HEK293 (cell line): ENCODE data around the gene SERINC5.

Source experiments
- CTCF ChIA-PET: fragments of 350-600 bp; formaldehyde crosslinking; extraction: SDS; loops from one replicate; lab custom pipeline; 2021; ENCODE audit warnings: antibody characterized with exemption; lab: Yijun Ruan, JAX
- POLR2A ChIA-PET: fragments of 300-600 bp; formaldehyde crosslinking; extraction: SDS; loops from one replicate; lab custom pipeline; 2020; ENCODE audit warnings: antibody characterized with exemption, inconsistent platforms; lab: Yijun Ruan, JAX
- H3K27ac ChIP-seq: fragments of 200-500 bp; sonication (Bioruptor generic); 2 replicates; pipeline ENCODE4 v1.5.1; 2014; ENCODE audit warnings: low read depth, low read length, control low read depth, inconsistent platforms; ENCODE audit errors: extremely low read depth
- H3K36me3 ChIP-seq, 2 experiments: fragments of 200-500 bp in 1 of 2; sonication (Bioruptor generic) in 1 of 2; 1 replicate in 1 of 2; 2 replicates in 1 of 2; pipeline ENCODE4 v1.5.1; 2014 to 2017; ENCODE audit warnings: inconsistent platforms in 2 of 2, low read length in 2 of 2; ENCODE audit not compliant: control insufficient read depth in 2 of 2, insufficient read depth in 1 of 2
- H3K4me1 ChIP-seq: fragments of 200-500 bp; sonication (Bioruptor generic); 2 replicates; pipeline ENCODE4 v1.5.1; 2014; ENCODE audit warnings: mild to moderate bottlenecking, low read length, inconsistent platforms; ENCODE audit not compliant: control insufficient read depth, insufficient read depth
- H3K4me3 ChIP-seq: 2 replicates; pipeline ENCODE4 v1.5.1; 2011; ENCODE audit warnings: low read depth, mild to moderate bottlenecking, control low read depth, low read length, moderate library complexity
- H3K9me3 ChIP-seq: fragments of 200-500 bp; sonication (Bioruptor generic); 2 replicates; pipeline ENCODE4 v1.5.1; 2014; ENCODE audit warnings: low read depth, low read length, inconsistent platforms; ENCODE audit not compliant: control insufficient read depth, insufficient read depth
- EGR2 ChIP-seq: fragments of 450-650 bp; formaldehyde crosslinking; IDR thresholded peaks from 2 replicates; pipeline ENCODE4 v1.5.1; 2016; ENCODE audit warnings: low read depth, missing biosample characterization, missing genetic modification characterization
- FEZF1 ChIP-seq: fragments of 450-650 bp; formaldehyde crosslinking; IDR thresholded peaks from 2 replicates; pipeline ENCODE4 v1.5.1; 2016; ENCODE audit warnings: missing biosample characterization, missing genetic modification characterization
- KLF1 ChIP-seq: fragments of 450-650 bp; formaldehyde crosslinking; IDR thresholded peaks from 2 replicates; pipeline ENCODE4 v1.5.1; 2016; ENCODE audit warnings: missing biosample characterization, missing genetic modification characterization
- KLF9 ChIP-seq: fragments of 450-650 bp; formaldehyde crosslinking; IDR thresholded peaks from 2 replicates; pipeline ENCODE4 v1.5.1; 2016; ENCODE audit warnings: missing biosample characterization, missing genetic modification characterization, low read depth
- PRDM4 ChIP-seq: fragments of 450-650 bp; formaldehyde crosslinking; IDR thresholded peaks from 2 replicates; pipeline ENCODE4 v1.5.1; 2017; ENCODE audit warnings: missing biosample characterization, missing genetic modification characterization
- SP2 ChIP-seq: fragments of 450-650 bp; formaldehyde crosslinking; IDR thresholded peaks from 2 replicates; pipeline ENCODE4 v1.5.1; 2016; ENCODE audit warnings: missing biosample characterization, missing genetic modification characterization
- ZBTB17 ChIP-seq: fragments of 450-650 bp; formaldehyde crosslinking; IDR thresholded peaks from 2 replicates; pipeline ENCODE4 v1.5.1; 2016; ENCODE audit warnings: missing biosample characterization, missing genetic modification characterization
- ZBTB20 ChIP-seq: fragments of 450-650 bp; formaldehyde crosslinking; IDR thresholded peaks from 2 replicates; pipeline ENCODE4 v1.5.1; 2016; ENCODE audit warnings: missing biosample characterization, missing genetic modification characterization
- ZBTB48 ChIP-seq: fragments of 450-650 bp; formaldehyde crosslinking; IDR thresholded peaks from 2 replicates; pipeline ENCODE4 v1.5.1; 2016; ENCODE audit warnings: missing biosample characterization, missing genetic modification characterization
- ZBTB8A ChIP-seq: fragments of 450-650 bp; formaldehyde crosslinking; IDR thresholded peaks from 2 replicates; pipeline ENCODE4 v1.5.1; 2016; ENCODE audit warnings: missing biosample characterization, missing genetic modification characterization
- ZFP37 ChIP-seq: fragments of 450-650 bp; formaldehyde crosslinking; IDR thresholded peaks from 2 replicates; pipeline ENCODE4 v1.5.1; 2016; ENCODE audit warnings: missing biosample characterization, missing genetic modification characterization
- ZNF10 ChIP-seq: fragments of 450-650 bp; formaldehyde crosslinking; IDR thresholded peaks from 2 replicates; pipeline ENCODE4 v1.5.1; 2017; ENCODE audit warnings: missing biosample characterization, missing genetic modification characterization
- ZNF169 ChIP-seq: fragments of 450-650 bp; formaldehyde crosslinking; IDR thresholded peaks from 2 replicates; pipeline ENCODE4 v1.5.1; 2016; ENCODE audit warnings: missing biosample characterization, missing genetic modification characterization
- ZNF335 ChIP-seq: fragments of 450-650 bp; formaldehyde crosslinking; conservative IDR thresholded peaks from 2 replicates; pipeline ENCODE4 v1.5.1; 2016; ENCODE audit warnings: missing biosample characterization, missing genetic modification characterization
- ZNF354C ChIP-seq: fragments of 450-650 bp; formaldehyde crosslinking; IDR thresholded peaks from 2 replicates; pipeline ENCODE4 v1.5.1; 2016; ENCODE audit warnings: missing biosample characterization, missing genetic modification characterization, low read depth, borderline replicate concordance
- ZNF404 ChIP-seq: fragments of 450-650 bp; formaldehyde crosslinking; IDR thresholded peaks from 2 replicates; pipeline ENCODE4 v1.5.1; 2017; ENCODE audit warnings: missing biosample characterization, missing genetic modification characterization
- ZNF600 ChIP-seq: fragments of 450-650 bp; formaldehyde crosslinking; IDR thresholded peaks from 2 replicates; pipeline ENCODE4 v1.5.1; 2016; ENCODE audit warnings: missing biosample characterization, missing genetic modification characterization
- ZNF664 ChIP-seq: fragments of 450-650 bp; formaldehyde crosslinking; IDR thresholded peaks from 2 replicates; pipeline ENCODE4 v1.5.1; 2016; ENCODE audit warnings: missing biosample characterization, missing genetic modification characterization
- ZNF707 ChIP-seq: fragments of 450-650 bp; formaldehyde crosslinking; IDR thresholded peaks from 2 replicates; pipeline ENCODE4 v1.5.1; 2016; ENCODE audit warnings: missing biosample characterization, missing genetic modification characterization
- ZNF791 ChIP-seq: fragments of 450-650 bp; formaldehyde crosslinking; IDR thresholded peaks from 2 replicates; pipeline ENCODE4 v1.5.1; 2016; ENCODE audit warnings: missing biosample characterization, missing genetic modification characterization
- ZSCAN18 ChIP-seq: fragments of 450-650 bp; formaldehyde crosslinking; IDR thresholded peaks from 2 replicates; pipeline ENCODE4 v1.5.1; 2016; ENCODE audit warnings: missing biosample characterization, missing genetic modification characterization

Gene SERINC5

GRCh38 chr5:80255431-80255810 is 427 bp downstream of the SERINC5 start:
- CTCF ChIA-PET, result interaction anchor here (0.5 to 2.8 kb wide), 3 partner anchors 10 to 164 kb away, joined by 3 to 11 read pairs (median 3); no protein-coding TSS in a partner anchor
- H3K27ac ChIP-seq, result peak overlapping the region; percentile 33; the same call in 1 of the 2 replicates
- POLR2A ChIA-PET, result interaction anchor here (0.6 to 2.5 kb wide), 15 partner anchors 9 to 1018 kb away, joined by 3 to 29 read pairs (median 4); partner anchors contain the start of genes MTX3 and ZFYVE16
- no peaks in the 10 kb centered on the region for H3K4me1 ChIP-seq
- TF ChIP-seq ZBTB20 (tag by site-specific recombination), result peak; percentile 97
- peak; percentile 87 for TF ChIP-seq ZBTB8A (tag by site-specific recombination)
- TF ChIP-seq ZBTB17 (tag by site-specific recombination), result peak; percentile 97
- peak; percentile 49; the same call in 1 of the 2 replicates for TF ChIP-seq ZBTB48 (tag by site-specific recombination)
- peak; percentile 41; the same call in 1 of the 2 replicates for TF ChIP-seq KLF1
- TF ChIP-seq ZNF169, result no peak
- peak; percentile 93 for TF ChIP-seq KLF9
- TF ChIP-seq ZNF600 (tag by site-specific recombination), result peak; percentile 71
- TF ChIP-seq SP2, result peak; percentile 58
- TF ChIP-seq ZNF10 (tag by site-specific recombination), result no peak
- TF ChIP-seq FEZF1, result no peak
- TF ChIP-seq, all 188 proteins: peak for 8
- Histone ChIP-seq H3K36me3 (no peaks in the 10 kb centered on the region), H3K9me3 (no peaks in the 10 kb centered on the region), H3K4me3 (peak overlapping the region; percentile 53)

- POLR2A ChIA-PET, result interaction anchor here (0.6 to 2.5 kb wide), 7 partner anchors 8 to 163 kb away, joined by 3 to 29 read pairs (median 6); partner anchors contain the start of gene ZFYVE16
- CTCF ChIA-PET, result interaction anchor here (0.5 to 2.8 kb wide), 3 partner anchors 10 to 163 kb away, joined by 3 to 11 read pairs (median 3); no protein-coding TSS in a partner anchor
- no peaks in the 10 kb centered on the region for H3K9me3 ChIP-seq
- H3K4me1 ChIP-seq, result no peaks in the 10 kb centered on the region
- H3K4me3 ChIP-seq, result peak overlapping the region; percentile 53
- peak; percentile 52; the same call in 1 of the 2 replicates for TF ChIP-seq ZNF335
- no peak for TF ChIP-seq ZNF791 (tag by site-specific recombination)
- H3K27ac ChIP-seq, result no peak overlapping the region
- no peaks in the 10 kb centered on the region for H3K36me3 ChIP-seq
These were observed 949 bp downstream of the SERINC5 start for GRCh38 chr5:80254767-80255430.

GRCh38 chr5:80251636-80252035 is 4.2 kb downstream of the SERINC5 start:
- H3K4me3 ChIP-seq, result no peak overlapping the region
- ChIA-PET CTCF (interaction anchor here (0.6 to 0.7 kb wide), 2 partner anchors 69 to 711 kb away, joined by 3 read pairs; no protein-coding TSS in a partner anchor), POLR2A (no interaction called here)
- H3K9me3 ChIP-seq, result no peaks in the 10 kb centered on the region
- no peak overlapping the region for H3K27ac ChIP-seq
- TF ChIP-seq EGR2 (tag by site-specific recombination) (no peak), ZNF354C (tag by site-specific recombination) (no peak), ZSCAN18 (no peak), ZNF707 (no peak), PRDM4 (tag by site-specific recombination) (no peak), ZNF404 (tag by site-specific recombination) (no peak), ZNF664 (tag by site-specific recombination) (no peak), ZFP37 (tag by site-specific recombination) (no peak)
- H3K4me1 ChIP-seq, result peaks cover 6% of the 10 kb centered on the region
- H3K36me3 ChIP-seq, result no peaks in the 10 kb centered on the region
